GM21825 (cell line): ENCODE data around the gene EIPR1.
"Not testable (repeated sequence)": the region's sequence is repeated elsewhere in the genome, so short reads cannot be mapped to it uniquely, and the experiment has no call there.

Experiments
- ATAC-seq: cut with Tn5 transposase; IDR thresholded peaks from one replicate; pipeline ENCODE4 v1.9.1; 2021; ENCODE audit warnings: mild to moderate bottlenecking, moderate library complexity; ENCODE audit not compliant: unreplicated experiment

Gene EIPR1

DNA sequence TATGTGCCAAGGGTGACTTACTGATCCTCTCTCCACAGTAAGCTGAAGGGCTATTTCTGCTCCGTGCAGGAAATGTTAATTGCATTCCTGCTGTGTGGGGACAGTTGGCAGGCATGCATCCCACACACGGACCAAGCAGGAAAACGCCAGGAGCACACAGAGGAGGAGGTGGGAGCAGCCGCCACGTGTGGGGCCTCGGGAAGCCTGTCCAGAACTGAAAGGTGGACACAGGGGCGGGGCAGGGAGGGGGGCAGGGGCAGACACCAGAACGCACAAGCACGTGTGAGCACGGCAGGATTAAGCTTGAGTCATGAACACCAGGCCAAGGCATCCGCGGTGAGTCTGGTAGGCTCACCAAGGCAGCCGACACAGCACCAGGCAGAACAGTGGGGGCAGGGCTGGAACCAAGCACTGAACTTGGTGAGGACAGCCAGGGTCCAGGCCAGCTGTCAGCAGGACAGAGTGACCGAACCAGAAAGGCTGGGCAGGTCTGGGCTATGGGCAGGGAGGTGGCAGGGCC lies 177.1 kb downstream of the EIPR1 start:
- no peak for ATAC-seq

GRCh38 chr2:3199627-3200345 lies 177.8 kb downstream of the EIPR1 start:
- ATAC-seq, result no peak

- not testable (repeated sequence) for ATAC-seq
Measured at GRCh38 chr2:3198671-3199192, 178.9 kb downstream of the EIPR1 start.

DNA sequence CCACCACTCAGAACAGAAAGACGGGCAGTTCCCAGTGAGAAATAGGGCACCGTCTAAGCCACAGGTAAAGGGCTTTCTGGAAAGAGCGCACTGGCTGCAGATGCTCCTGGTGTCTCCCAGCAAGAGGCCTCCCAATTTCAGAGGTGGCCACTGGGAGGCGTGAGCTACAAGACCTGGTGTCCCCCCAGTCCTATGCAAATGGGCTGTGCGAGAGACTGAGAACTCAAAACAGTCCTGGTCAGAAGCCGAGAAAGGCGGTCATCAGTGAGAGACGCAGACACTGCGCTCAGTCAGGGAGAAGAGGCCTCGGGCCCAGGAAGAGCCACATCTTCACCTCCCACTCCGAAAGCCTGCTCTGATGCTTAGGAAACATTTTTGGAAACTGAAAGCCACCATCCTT lies 179.5 kb downstream of the EIPR1 start:
- ATAC-seq, result no peak

DNA sequence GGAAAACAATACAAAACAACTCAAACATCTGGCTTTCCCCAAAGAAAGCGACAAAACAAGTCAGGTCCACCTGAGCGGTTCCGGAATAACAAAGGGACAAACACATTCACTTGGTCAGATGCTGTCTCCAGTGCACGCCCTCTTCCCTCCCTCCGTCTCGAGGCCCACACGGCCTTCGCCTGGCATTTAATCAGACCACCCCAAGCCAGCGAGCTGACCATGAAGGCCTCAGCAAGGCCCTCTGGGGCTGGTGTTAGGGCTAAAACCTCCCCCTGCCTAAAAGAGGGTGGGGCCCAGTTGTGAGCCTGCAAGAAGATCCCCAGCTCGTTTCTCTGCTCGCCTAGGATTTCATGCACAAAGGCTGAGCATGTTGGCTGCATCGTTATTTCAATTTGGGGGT lies 180.3 kb downstream of the EIPR1 start:
- no peak for ATAC-seq

- ATAC-seq, result no peak
Measured at GRCh38 chr2:3196716-3197115, 180.9 kb downstream of the EIPR1 start.

- no peak for ATAC-seq
Measured at GRCh38 chr2:3195641-3196476, 181.8 kb downstream of the EIPR1 start.

- no peak for ATAC-seq
Measured at GRCh38 chr2:3194828-3195227, 182.8 kb downstream of the EIPR1 start.

DNA sequence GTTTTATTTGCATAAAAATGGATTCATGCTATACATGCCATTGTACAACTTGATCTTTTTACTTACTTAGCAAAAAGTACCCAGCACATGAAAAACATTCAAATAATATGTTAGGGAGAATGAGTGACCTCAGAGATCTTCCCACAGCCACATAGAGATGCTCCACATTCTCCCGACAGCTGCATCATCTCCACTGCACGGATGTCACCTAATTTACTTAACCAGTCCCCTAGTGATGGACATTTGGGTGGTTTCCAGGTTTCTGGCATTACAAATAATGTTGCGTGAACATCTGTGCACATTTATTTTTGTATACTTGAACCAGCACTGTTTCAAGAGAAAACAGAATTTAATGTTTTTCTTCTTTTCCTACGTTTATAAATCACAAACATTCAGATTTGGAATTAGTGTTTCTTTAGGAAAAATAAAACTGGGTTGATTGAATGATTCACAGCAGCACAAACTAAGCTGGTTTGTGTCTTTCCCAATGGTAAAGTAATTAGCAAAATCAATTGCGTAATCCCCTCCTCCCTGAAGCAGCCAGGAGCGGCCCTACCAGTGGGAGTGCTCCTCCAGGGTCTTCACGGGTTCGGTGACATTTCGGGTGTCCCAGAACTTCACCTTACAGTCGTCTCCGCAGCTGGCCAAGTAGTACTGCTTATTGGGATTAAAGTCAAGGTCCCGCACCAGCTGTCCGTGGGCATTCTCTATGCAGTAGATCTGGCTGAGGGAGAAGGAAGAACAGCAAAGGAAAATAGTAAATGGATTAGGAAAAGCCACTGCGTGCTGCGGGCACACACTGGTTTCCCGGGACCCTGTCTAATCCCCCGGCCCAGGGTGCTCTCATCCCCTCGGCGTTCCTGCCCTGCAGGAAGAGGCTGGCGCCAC lies 183.9 kb downstream of the EIPR1 start:
- ATAC-seq, result no peak

GRCh38 chr2:3192920-3193319 lies 184.7 kb downstream of the EIPR1 start:
- ATAC-seq, result no peak

- ATAC-seq, result no peak
Measured at GRCh38 chr2:3192281-3192818, 185.3 kb downstream of the EIPR1 start.

DNA sequence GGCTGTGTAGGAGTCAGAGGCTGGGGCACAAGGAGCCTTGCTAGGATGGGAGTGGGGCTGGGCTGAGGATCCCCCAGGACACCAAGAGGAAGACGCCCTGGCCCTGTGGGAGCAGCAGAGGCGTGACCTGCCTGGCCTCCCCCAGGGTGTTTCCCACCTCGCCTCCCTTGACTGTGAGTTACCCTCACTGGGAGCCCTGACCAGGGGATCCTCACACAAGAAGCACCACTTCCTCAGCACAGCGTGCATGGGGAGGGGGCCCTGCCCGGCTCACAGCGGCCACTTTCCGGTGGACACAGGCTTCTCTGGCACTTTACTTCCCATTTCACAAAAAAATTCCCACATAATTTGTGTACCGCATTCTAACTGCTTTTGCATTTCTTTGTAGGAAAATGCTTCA lies 187.7 kb downstream of the EIPR1 start:
- no peak for ATAC-seq

DNA sequence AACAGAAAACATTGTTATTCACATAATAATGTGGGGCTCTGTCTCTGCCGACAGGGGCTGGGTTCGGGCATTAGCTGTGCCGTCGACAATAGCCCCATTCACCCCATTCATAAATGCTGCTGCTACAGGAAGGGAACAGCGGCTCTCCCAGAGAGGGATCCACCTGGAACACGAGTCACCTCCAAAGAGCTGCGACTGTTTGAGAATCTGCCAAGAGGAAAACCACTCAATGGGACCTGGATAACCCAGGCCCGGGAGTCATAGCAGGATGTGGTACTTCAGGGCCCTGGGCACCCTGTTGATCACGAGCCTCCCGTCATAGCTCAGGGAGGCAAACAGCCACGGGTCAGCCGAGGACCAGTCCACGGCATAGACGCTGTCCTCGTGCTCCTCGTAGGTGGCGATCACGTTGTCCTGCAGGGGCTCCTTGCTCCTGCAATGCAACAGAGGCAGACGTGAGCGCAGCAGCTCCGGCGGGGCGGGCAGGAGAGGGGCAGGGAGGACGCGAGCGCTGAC lies 188.5 kb downstream of the EIPR1 start:
- no peak for ATAC-seq

DNA sequence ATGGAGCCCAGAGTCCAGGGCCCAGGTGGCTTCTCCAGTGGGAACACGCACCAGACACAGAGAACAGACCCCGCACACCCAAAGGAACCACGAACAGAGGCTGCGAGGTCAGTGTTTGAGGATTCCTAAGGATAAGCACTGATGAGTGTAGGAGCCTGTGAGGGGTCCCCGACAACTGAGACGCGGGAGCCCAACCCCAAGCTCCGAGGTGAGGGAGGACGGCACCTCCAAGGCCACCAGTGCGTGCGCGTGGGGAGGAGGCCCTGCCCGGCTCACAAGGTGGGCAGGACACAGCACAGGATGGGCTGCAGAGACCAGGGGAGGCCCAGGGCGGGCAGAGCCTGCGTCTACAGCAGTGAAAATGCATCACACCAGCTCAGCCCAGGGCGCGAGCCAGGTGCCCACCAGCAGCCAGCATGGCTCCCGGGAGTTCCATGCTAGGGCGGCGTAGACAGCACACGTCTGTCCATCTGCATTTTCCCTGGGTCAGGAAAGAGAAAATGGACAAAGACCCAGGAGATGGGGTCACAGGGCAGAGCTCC lies 189.1 kb downstream of the EIPR1 start:
- no peak for ATAC-seq

DNA sequence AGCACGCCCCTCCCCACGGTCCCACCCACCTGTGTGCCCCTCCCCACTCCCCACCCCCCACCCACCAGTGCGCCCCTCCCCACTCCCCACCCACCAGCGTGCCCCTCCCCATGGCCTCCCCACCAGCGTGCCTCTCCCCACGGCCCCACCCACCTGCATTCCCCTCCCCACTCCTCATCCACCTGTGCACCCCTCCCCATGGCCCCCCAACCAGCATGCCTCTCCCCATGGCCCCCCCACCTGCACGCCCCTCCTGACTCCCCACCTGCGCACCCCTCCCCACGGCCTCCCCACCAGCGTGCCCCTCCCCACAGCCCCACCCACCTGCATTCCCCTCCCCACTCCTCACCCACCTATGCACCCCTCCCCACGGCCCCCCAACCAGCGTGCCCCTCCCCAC lies 190.2 kb downstream of the EIPR1 start:
- ATAC-seq, result no peak

GRCh38 chr2:3186766-3187165 lies 190.9 kb downstream of the EIPR1 start:
- no peak for ATAC-seq

- ATAC-seq, result no peak
Measured at GRCh38 chr2:3185910-3186309, 191.7 kb downstream of the EIPR1 start.

DNA sequence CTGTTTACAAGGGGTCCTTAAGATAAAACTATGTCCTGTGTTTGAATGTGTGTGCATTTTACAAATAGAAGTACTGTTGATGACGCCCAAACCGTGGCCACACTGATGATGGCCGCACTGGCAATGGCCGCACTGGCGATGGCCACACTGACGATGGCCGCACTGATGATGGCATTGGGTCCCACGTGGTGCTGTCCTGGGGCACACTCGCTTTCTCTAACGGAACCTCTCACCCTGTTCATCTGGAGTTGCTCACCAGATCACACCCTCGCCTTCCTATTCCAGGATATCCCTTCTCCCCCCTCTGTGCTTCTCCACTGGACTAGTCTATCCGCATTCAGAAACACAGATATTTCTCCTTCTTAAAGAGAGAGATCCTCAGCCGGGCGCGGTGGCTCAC lies 192.4 kb downstream of the EIPR1 start:
- no peak for ATAC-seq

DNA sequence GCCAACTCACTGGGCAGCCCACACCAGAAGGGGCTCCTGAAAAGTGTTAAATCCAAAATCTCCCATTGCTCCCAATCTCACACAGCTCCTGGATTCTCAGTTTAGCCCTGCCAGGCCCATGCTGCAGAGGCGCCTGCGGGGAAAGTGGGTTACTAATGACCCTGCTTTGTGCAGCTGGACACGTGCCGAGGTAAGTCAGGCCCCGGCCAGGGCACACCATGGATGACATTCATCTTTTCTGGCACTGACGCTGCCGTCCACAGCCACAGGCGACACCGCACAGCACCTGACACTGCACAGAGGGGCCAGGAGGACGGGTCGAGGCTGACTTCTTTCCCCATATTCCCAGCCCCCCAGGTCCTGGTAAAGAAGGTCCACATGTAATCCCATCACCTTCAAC lies 193.5 kb downstream of the EIPR1 start:
- ATAC-seq, result no peak

- ATAC-seq, result no peak
Measured at GRCh38 chr2:3183766-3184165, 193.9 kb downstream of the EIPR1 start.
